Hematopoietic multipotent progenitor cell (in vitro differentiated cells): ENCODE measurements around the gene MPIG6B. TPM values are rescaled to one million over a fixed set of nuclear protein-coding genes. Genes with fewer than 3 reads are reported as not detected.

Experiments
- DNase-seq, 3 donors: peaks; one replicate each; pipeline ENCODE4 v3.0.0-alpha.2; 2011 to 2015; ENCODE audit warnings: low read depth in 2 of 3, low spot score in 2 of 3
- total RNA-seq: library from RNA; depleted of rRNA; stranded (reverse); fragments of >200 nt; gene quantifications from one replicate; pipeline ENCODE4 v1.2.3, GENCODE V29; 2012

The MPIG6B gene
- total RNA-seq, 1 donor: 7.8 TPM

- DNase-seq: no peak
Observed at GRCh38 chr6:31720196-31720770, 2.9 kb upstream of the MPIG6B start.

GRCh38 chr6:31721351-31722020, 1.7 kb upstream of the MPIG6B start, which contains the start of gene LY6G6C:
LY6G6C (minus strand) TSS chr6:31721746; CDS start chr6:31721679, 67 bp downstream.
- no peak for DNase-seq

GRCh38 chr6:31722173-31722572, 1.0 kb upstream of the MPIG6B start:
- no peak for DNase-seq

GRCh38 chr6:31723980-31724691, 963 bp downstream of the MPIG6B start:
- DNase-seq: peak in 1 of 3 donors; percentile 14

- peak in 1 of 3 donors; percentile 9 for DNase-seq
Observed at GRCh38 chr6:31725502-31726350, 2.6 kb downstream of the MPIG6B start.

GRCh38 chr6:31727034-31727716, 4.0 kb downstream of the MPIG6B start:
- DNase-seq: peak in 1 of 3 donors; percentile 82

GRCh38 chr6:31727717-31728671, 4.8 kb downstream of the MPIG6B start:
- peak in 1 of 3 donors; percentile 90 for DNase-seq

- DNase-seq: no peak
Observed at GRCh38 chr6:31728767-31729514, 5.8 kb downstream of the MPIG6B start, which contains the start of gene DDAH2. DDAH2 (minus strand) TSS chr6:31729299; CDS start chr6:31729161, 138 bp downstream.

- peak; percentile 61 to 92 (median 87) for DNase-seq
Observed at GRCh38 chr6:31729515-31729978, 6.4 kb downstream of the MPIG6B start.

GRCh38 chr6:31729979-31730630, 6.9 kb downstream of the MPIG6B start:
- DNase-seq: peak; percentile 47 to 96 (median 92)

- peak in 1 of 3 donors; percentile 8 for DNase-seq
Observed at GRCh38 chr6:31730631-31731086, 7.5 kb downstream of the MPIG6B start.

GRCh38 chr6:31732029-31732428, 8.9 kb downstream of the MPIG6B start:
- DNase-seq: no peak

GRCh38 chr6:31733734-31734133, 10.6 kb downstream of the MPIG6B start:
- no peak for DNase-seq

- no peak for DNase-seq
Observed at GRCh38 chr6:31734247-31734820, 11.2 kb downstream of the MPIG6B start.

GRCh38 chr6:31734821-31735406, 11.7 kb downstream of the MPIG6B start:
- peak in 2 of 3 donors; percentile 84 to 91 for DNase-seq

GRCh38 chr6:31736021-31736767, 13.0 kb downstream of the MPIG6B start, which contains the start of gene CLIC1:
CLIC1 (minus strand) TSS chr6:31736530; CDS start chr6:31736300, 230 bp downstream.
- DNase-seq: peak; percentile 34 to 89 (median 76)
